SH-SY5Y (cell line): ENCODE results near the gene BMP10.

Source experiments
- GATA2 ChIP-seq: IDR thresholded peaks from 2 replicates; pipeline ENCODE4 v1.6.1; 2011; ENCODE audit warnings: mild to moderate bottlenecking, low read depth, low read length
- GATA3 ChIP-seq: IDR thresholded peaks from 2 replicates; pipeline ENCODE4 v1.6.1; 2011; ENCODE audit warnings: low read depth, mild to moderate bottlenecking, low read length, moderate library complexity

DNA sequence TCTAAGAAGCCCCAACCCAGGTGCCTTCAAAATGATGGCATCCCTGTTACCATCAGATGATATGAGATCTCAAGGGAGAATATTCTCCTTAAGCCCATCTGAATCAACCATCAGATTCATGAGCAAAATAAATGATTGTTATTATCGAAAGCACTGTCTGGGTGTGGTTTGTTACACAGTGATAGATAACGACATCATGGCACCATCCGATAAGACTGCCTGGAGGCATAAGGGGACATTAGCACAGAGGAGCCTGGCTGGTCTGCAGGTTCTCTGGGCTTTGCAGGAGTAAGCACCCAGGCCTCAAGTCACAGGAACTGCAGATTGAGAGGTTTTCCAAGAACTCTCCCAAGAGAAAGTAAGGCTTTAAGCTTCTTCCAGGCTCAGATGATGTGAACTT lies 15.6 kb downstream of the BMP10 start:
- no peak for TF ChIP-seq GATA2
- no peak for TF ChIP-seq GATA3
